CD4-positive, alpha-beta T cell treated with Interleukin-1 beta for 1 hour (primary cell): ENCODE measurements around the gene CCR6.

Experiments
- DNase-seq, 2 donors: peaks; one replicate each; pipeline ENCODE4 v3.0.0-alpha.2; 2020 to 2022

The CCR6 gene

GRCh38 chr6:167121335-167121841, 1.5 kb upstream of the CCR6 start:
- DNase-seq = peak in 1 of 2 donors; percentile 39

GRCh38 chr6:167122041-167122826, 662 bp upstream of the CCR6 start:
- peak in 1 of 2 donors; percentile 37 for DNase-seq

- no peak for DNase-seq
Measured at GRCh38 chr6:167124753-167125152, 1.9 kb downstream of the CCR6 start.

- DNase-seq = no peak
Measured at GRCh38 chr6:167125410-167125809, 2.5 kb downstream of the CCR6 start.

- no peak for DNase-seq
Measured at GRCh38 chr6:167125855-167126349, 3.0 kb downstream of the CCR6 start.

- DNase-seq = no peak
Measured at GRCh38 chr6:167127785-167128531, 5.1 kb downstream of the CCR6 start.

- DNase-seq = no peak
Measured at GRCh38 chr6:167129159-167129558, 6.3 kb downstream of the CCR6 start.

- no peak for DNase-seq
Measured at GRCh38 chr6:167129562-167129961, 6.7 kb downstream of the CCR6 start.

- no peak for DNase-seq
Measured at GRCh38 chr6:167130008-167130677, 7.2 kb downstream of the CCR6 start.

- no peak for DNase-seq
Measured at GRCh38 chr6:167130712-167131684, 8.1 kb downstream of the CCR6 start.

- no peak for DNase-seq
Measured at GRCh38 chr6:167134448-167135328, 11.8 kb downstream of the CCR6 start.

- no peak for DNase-seq
Measured at GRCh38 chr6:167136376-167136775, 13.5 kb downstream of the CCR6 start.

GRCh38 chr6:167137081-167137480, 14.2 kb downstream of the CCR6 start:
- DNase-seq = no peak

- DNase-seq = no peak
Measured at GRCh38 chr6:167137881-167138280, 15.0 kb downstream of the CCR6 start.

- DNase-seq = no peak
Measured at GRCh38 chr6:167139761-167140160, 16.9 kb downstream of the CCR6 start.

GRCh38 chr6:167140589-167141474, 17.9 kb downstream of the CCR6 start:
- no peak for DNase-seq

GRCh38 chr6:167141667-167142432, 19.0 kb downstream of the CCR6 start:
- DNase-seq = peak; percentile 58 to 62

- DNase-seq = no peak
Measured at GRCh38 chr6:167142433-167142761, 19.5 kb downstream of the CCR6 start.

GRCh38 chr6:167143041-167143440, 20.1 kb downstream of the CCR6 start:
- DNase-seq = no peak
